ENCODE results near the gene AQP1.

The AQP1 gene

GRCh38 chr7:30938435-30939316 is 27.0 kb downstream of the AQP1 start:
- DNase-seq, result peak; percentile 77

- no peak for DNase-seq
Measured at GRCh38 chr7:30941582-30942323, 30.1 kb downstream of the AQP1 start.

- DNase-seq, result no peak
Measured at GRCh38 chr7:30950197-30950596, 38.5 kb downstream of the AQP1 start.

GRCh38 chr7:30954914-30955313 is 43.3 kb downstream of the AQP1 start:
- no peak for DNase-seq

- no peak for DNase-seq
Measured at GRCh38 chr7:30956704-30957103, 45.1 kb downstream of the AQP1 start.

- no peak for DNase-seq
Measured at GRCh38 chr7:30963842-30964241, 52.2 kb downstream of the AQP1 start, which contains the start of gene GHRHR. TSS of gene GHRHR (plus strand) at chr7:30963953. CDS start at chr7:30964069, 116 bp downstream.

- DNase-seq, result no peak
Measured at GRCh38 chr7:30965372-30965771, 53.7 kb downstream of the AQP1 start.

GRCh38 chr7:30965883-30966282 is 54.2 kb downstream of the AQP1 start:
- DNase-seq, result no peak

- DNase-seq, result no peak
Measured at GRCh38 chr7:30968294-30968693, 56.6 kb downstream of the AQP1 start.

- peak; percentile 17 for DNase-seq
Measured at GRCh38 chr7:30968747-30969603, 57.3 kb downstream of the AQP1 start.

- DNase-seq, result no peak
Measured at GRCh38 chr7:30969604-30969970, 57.9 kb downstream of the AQP1 start.

- DNase-seq, result no peak
Measured at GRCh38 chr7:30970074-30970473, 58.4 kb downstream of the AQP1 start.

GRCh38 chr7:30970594-30971094 is 59.0 kb downstream of the AQP1 start:
- DNase-seq, result peak; percentile 99

- no peak for DNase-seq
Measured at GRCh38 chr7:30971440-30971839, 59.8 kb downstream of the AQP1 start.

- no peak for DNase-seq
Measured at GRCh38 chr7:30971840-30972563, 60.3 kb downstream of the AQP1 start.

GRCh38 chr7:30973292-30973691 is 61.6 kb downstream of the AQP1 start:
- DNase-seq, result no peak

GRCh38 chr7:30973791-30974604 is 62.3 kb downstream of the AQP1 start:
- no peak for DNase-seq

GRCh38 chr7:30974605-30975255 is 63.1 kb downstream of the AQP1 start:
- peak; percentile 31 for DNase-seq

Data from DMS153 (cell line).